GM18498 (cell line): ENCODE data around the gene PNRC2.
"Not testable (repeated sequence)": the region's sequence is repeated elsewhere in the genome, so short reads cannot be mapped to it uniquely, and the experiment has no call there.

Source experiments
- ATAC-seq: cut with Tn5 transposase; IDR thresholded peaks from one replicate; pipeline ENCODE4 v1.9.1; 2021; ENCODE audit warnings: mild to moderate bottlenecking, moderate library complexity; ENCODE audit not compliant: unreplicated experiment

PNRC2 gene

GRCh38 chr1:23947366-23947765, 12.3 kb upstream of the PNRC2 start:
- no peak for ATAC-seq

DNA sequence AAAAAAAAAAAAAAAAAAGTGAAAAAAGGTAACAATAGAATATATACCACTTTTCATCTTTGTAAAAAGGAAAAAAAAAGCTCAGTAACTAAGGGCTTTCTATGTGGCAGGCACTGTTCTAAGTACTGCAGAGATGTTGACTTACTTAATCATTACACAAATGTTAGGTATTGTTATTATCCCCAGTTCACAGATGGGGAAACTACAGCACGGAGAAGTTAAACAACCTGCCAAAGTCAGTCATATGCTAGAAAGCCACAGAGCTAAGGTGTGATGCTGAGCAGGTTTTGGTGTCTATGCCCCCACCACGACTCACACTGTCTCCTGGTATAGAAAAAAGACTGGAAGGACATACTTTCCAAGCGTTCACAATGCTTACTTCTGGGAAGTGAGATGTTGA, 6.6 kb upstream of the PNRC2 start:
- no peak for ATAC-seq

DNA sequence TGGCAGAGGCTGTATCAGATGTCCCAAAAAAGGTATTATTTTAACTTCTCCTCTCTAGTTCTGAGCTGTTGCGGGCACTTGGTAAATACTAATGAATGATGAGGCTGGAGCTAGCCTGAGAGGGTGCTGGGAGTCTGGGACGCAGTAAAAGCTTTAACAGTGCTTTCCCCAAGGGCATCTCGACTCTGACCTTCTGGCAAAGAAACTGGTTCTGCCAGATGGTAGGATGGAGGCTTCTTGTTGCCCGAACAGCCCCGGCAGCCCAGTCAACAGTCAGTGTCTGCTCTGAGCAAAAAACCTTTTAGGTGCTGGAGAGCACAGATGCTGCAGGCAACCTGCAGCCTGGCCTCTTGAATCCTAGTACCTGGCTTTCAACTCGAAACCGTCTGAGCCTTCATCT, 2.5 kb upstream of the PNRC2 start:
- ATAC-seq = no peak

- ATAC-seq = not testable (repeated sequence)
Measured at GRCh38 chr1:23958040-23958809, 1.4 kb upstream of the PNRC2 start.

GRCh38 chr1:23958810-23959460, 693 bp upstream of the PNRC2 start:
- peak; percentile 62 for ATAC-seq

DNA sequence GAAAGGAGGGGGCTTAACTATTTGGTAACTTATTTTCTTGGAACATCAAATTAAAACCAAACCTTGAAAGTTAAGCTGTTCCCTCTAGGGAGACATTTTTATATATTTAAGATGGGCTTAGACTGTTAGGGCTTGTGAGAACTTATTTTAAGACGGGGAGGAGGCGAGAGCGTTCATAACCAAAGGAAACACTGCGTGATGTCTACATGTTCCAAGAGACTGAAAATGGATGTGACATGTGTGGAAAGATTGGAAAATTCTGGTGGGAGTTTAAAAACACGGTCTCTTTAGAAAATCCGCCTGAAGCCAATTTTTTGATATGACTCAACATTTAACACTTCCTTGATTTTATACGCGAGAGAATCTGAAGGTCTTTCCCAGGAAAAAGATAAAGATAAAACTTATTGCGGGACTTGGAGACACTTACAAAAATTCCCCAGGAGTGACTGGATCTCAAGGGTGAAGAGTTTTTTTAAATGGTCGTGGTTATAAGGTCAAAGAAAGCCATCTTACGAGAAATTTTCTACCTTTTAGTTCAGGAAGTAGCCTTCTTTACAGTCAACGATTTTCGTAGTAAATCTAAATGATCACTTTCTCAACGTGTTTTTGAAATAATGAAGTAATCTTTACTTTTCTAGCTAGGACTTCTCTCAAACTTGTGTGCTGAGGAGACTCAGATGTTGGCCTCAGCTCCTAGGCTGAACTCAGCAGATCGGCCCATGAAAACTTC, 828 bp downstream of the PNRC2 start:
- no peak for ATAC-seq

DNA sequence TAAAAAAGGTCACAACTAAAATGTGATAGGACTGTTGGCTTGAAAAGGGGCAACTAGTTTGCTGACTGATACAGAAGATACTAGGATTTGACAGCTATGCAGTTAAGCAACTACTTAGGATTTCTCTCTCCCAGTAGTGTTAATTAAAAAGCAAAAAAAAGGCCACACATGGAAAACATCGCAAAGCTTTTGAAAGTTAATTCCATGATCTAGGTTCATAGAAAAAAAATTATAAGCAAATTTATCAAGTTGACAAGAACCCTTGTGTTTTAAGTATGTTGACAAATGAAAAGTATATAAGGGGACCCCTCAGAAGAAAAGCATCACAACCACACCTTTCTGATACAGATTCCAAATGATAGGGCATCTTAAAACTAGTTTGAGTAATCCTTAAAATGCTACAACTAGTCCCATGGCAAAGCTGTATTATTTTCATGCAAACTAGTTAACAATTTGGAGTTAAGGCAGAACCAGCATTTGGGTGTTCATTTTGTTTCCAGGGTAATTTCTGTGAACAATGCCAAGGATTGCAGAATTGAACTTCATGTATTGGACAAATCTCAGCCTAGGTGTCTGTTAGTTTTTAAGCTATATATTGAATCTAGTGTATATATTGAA, 4.1 kb downstream of the PNRC2 start:
- no peak for ATAC-seq

GRCh38 chr1:23964235-23964668, 4.6 kb downstream of the PNRC2 start:
- no peak for ATAC-seq

- no peak for ATAC-seq
Measured at GRCh38 chr1:23964790-23965740, 5.4 kb downstream of the PNRC2 start.

- ATAC-seq = no peak
Measured at GRCh38 chr1:23966973-23967493, 7.4 kb downstream of the PNRC2 start.

DNA sequence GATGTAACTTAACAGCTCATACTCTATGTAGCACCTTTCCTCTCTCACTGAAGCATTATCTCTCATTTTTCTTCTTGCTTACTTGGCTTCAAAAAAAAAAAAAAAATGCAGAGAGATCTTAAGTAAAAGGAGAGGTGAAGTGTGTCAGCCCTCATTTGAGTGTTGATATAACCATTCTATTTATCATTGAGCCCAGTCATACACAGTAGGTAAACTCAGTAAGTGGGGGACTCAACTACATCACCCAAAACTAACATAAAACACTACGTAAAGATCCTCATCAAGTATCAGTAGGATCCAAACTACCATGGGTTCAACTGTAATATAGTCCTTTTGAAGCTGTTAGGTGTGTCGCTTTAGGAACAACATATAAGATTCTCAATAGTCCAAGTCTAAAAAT, 8.2 kb downstream of the PNRC2 start:
- no peak for ATAC-seq

DNA sequence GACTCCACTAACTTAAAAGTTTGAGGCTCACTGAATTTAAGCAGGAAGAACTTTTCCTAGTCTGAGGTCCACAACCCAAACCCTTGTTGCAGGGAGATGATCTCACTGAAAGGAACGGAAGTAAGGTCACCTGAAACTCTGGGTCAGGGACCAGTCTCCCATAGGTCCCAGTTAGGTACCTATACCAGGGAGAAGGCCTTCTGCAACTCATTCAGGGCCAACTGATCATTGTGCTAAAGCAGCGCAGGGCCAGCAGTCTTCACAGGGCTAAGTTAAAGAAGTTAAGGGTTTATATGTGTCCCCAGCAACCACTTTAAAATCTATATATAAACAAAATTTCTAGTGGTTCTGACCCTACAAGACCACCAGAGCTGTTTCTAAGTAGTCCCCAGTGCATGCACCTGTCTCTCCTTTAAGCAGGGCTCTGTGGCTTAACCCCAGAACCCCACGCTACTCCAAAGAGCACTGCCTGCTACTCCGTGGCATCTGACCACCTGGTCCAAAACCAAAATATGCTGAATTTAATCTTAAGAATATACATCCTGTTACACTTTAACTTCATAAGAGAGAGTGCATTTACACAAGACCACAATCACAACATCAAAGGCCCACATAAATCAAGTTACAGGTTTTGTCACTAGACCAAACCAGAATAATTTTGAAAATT, 17.7 kb downstream of the PNRC2 start:
- ATAC-seq = no peak

DNA sequence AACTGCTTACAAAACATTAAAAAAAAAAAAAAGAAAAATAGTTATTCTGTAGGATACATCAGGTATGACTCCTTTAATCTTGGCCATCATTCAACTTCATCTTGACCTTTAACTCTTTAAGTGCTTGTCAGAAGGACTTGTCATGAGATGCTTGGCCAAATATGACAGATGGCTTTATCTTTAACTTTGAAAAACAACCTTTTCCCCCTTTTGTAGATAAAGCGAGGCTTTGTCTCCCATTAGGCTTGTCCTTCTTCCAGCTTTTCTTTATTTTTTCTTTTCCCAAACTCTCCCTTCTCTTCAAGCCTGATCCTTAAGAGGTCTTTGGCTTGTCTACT, 18.2 kb downstream of the PNRC2 start:
- no peak for ATAC-seq

- ATAC-seq = no peak
Measured at GRCh38 chr1:23978805-23979204, 19.2 kb downstream of the PNRC2 start.

DNA sequence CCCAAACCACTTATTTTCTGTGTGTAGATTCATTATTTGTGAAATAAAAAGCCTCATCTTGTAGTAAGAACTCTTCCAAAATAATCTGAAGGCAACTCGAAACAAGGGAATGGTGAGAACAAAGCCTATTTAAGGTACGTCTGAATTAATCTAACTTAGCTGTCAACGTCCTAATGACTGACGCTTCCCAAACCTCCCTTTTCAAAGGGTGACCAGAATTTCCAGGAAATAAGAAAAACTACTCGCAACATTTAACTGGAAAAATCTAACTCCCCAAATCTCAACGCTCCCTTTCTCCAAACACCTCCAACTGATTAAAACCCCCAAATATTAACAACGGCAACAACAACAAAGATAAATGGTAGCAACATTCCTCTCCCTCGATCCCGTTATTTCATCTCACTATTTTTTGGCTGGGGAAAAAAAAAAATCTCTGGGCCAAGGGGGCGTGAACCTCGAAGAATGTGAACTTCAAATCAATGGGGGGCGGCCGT, 19.8 kb downstream of the PNRC2 start:
- no peak for ATAC-seq

- ATAC-seq = peak; percentile 92
Measured at GRCh38 chr1:23979881-23980727, 20.5 kb downstream of the PNRC2 start, which contains the start of gene SRSF10. SRSF10 (minus strand) TSS chr1:23980327; CDS start chr1:23980255, 72 bp downstream.

DNA sequence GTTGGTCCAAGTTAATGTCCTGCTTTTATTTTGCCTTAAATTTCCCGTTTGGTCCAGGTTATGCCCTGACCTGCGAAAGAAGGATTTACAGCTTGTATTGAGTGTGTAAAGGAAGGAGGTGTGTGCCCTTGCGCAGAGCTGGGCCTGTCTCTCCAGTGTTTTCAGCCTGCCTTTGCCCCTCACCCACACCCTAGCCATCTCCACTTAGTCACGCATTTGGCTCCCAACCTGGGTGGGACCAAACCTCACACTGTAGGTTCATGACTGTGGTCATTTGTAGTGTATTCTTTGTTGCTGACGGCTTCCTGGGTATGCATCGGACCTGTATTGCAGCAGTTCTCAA, 21.1 kb downstream of the PNRC2 start:
- peak; percentile 35 for ATAC-seq

DNA sequence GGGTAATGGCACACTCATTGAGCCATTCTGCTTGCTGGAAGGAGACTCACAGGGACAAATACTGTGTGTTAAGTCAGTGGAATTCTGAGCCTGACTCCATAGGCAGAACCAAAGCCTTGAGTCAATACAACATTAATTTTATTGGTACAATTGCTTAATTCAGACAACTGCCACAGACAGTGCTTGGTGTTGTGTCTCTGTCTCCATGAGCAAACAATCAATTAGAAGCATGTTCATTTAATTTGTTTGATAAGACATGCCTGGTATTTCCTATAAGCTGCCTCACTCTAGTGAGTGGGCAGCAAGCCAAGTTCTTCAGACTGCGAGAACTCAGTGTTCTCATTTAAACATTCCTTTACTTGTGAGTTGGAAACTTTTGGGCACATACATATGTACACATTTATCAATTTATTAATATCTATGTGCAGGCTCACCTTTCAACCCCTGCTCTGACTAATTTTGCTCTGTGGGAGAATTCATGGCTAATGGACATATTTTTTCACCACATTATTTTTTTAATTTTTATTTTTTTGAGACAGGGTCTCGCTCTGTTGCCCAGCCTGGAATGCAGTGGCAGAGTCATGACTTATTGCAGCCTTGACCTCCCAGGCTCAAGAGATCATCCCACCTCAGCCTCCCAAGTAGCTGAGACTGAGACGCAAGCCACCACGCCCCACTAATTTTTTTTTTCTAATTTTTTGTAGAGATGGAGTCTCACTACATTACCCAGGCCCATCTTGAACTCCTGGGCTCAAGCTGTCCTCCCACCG, 25.0 kb downstream of the PNRC2 start:
- no peak for ATAC-seq
